Calu3 (cell line): ENCODE data around the gene ULK4. TPM values are rescaled to one million over a fixed set of nuclear protein-coding genes. Genes with fewer than 3 reads are reported as not detected.
"Not testable (repeated sequence)": the region's sequence is repeated elsewhere in the genome, so short reads cannot be mapped to it uniquely, and the experiment has no call there.

Experiments used
- BruUV-seq: library from RNA; stranded (reverse); fragments of 400-500 nt; replicated peaks from 2 replicates; lab custom pipeline; 2021; lab: Mats Ljungman, UMichigan
- CTCF ChIA-PET: fragments of 300-600 bp; sonication (Branson Sonifier 250); formaldehyde crosslinking; loops from one replicate; lab custom pipeline; 2022; ENCODE audit warnings: antibody characterized with exemption; lab: Charles Lee
- DNase-seq: peaks from one replicate; pipeline ENCODE4 v3.0.0; 2022
- H3K27ac Mint-ChIP-seq: one replicate; pipeline ENCODE4 v1.8.0; 2022; ENCODE audit warnings: mixed read lengths; ENCODE audit not compliant: unreplicated experiment
- H3K27me3 Mint-ChIP-seq: one replicate; pipeline ENCODE4 v1.8.0; 2022; ENCODE audit warnings: mixed read lengths; ENCODE audit not compliant: unreplicated experiment
- H3K36me3 Mint-ChIP-seq: one replicate; pipeline ENCODE4 v1.8.0; 2022; ENCODE audit warnings: mild to moderate bottlenecking, moderate library complexity, mixed read lengths; ENCODE audit not compliant: insufficient read depth, unreplicated experiment
- H3K4me1 Mint-ChIP-seq: one replicate; pipeline ENCODE4 v1.8.0; 2022; ENCODE audit warnings: mild to moderate bottlenecking, low read depth, mixed read lengths; ENCODE audit not compliant: unreplicated experiment
- H3K4me3 Mint-ChIP-seq: one replicate; pipeline ENCODE4 v1.8.0; 2022; ENCODE audit warnings: mild to moderate bottlenecking, low read depth, moderate library complexity, mixed read lengths; ENCODE audit not compliant: unreplicated experiment
- H3K9me3 Mint-ChIP-seq: one replicate; pipeline ENCODE4 v1.8.0; 2022; ENCODE audit warnings: low read depth, mixed read lengths; ENCODE audit not compliant: unreplicated experiment
- intact Hi-C: fragments of 100-400 bp; cut with micrococcal nuclease; formaldehyde crosslinking; loops from one replicate; pipeline ENCODE4 v1.10.0; 2022; ENCODE audit not compliant: unreplicated experiment
- total RNA-seq: library from RNA; stranded (reverse); gene quantifications from 2 replicates; pipeline ENCODE4 v1.2.3, GENCODE V29; 2022
- TF ChIP-seq, protein P1 (sequence below): fragments of 200-600 bp; IDR thresholded peaks from one replicate; pipeline ENCODE4 v1.8.0; 2022; ENCODE audit warnings: antibody characterized with exemption; ENCODE audit not compliant: unreplicated experiment

Gene ULK4
- total RNA-seq, 1 experiment from 2014 or later = 8.7 TPM

DNA sequence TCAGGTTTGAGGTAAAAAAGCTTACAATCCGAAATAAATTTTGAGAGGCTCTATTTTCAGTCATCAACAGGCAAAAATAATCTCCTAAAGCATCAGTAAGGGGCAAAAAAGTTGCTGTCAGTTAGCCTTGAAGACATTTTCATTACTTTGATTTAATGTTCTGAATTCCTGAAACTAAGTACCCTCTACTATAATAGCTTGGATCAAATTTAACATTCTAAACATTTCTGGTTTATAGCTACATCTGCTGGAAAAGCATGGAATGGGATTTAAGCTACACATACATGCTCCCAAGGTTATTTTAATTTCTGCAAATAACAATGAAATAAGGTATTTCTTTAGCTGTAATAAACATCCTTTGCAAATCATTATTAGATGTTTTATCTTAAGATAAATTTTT lies 245.4 kb downstream of the ULK4 start:
- DNase-seq = no peak
- H3K27ac Mint-ChIP-seq = no peak overlapping the region
- intact Hi-C loops = loop anchor here (5.0 kb wide), 1 partner anchor 1134 kb away; no protein-coding TSS in a partner anchor

DNA sequence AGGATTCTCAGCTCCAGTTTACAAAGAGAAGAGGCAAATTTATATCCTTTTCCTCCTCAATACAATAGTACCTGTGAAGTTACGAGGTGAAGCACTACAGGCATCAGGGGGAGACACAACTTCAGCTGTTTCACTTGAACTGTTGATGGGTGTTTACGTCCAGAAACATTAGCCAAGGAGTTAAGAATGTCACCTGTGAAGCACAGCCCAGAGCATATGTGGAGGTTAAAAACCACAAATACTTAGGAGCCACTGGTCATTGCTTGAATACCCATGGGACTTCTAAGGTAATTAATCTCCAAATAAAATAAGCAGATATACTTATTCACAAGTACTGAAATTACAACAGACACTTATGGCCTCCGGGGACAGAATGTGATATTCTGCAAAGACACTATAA lies 246.5 kb downstream of the ULK4 start:
- intact Hi-C loops = loop anchor here (5.0 kb wide), 1 partner anchor 1133 kb away; no protein-coding TSS in a partner anchor
- no peak overlapping the region for H3K27ac Mint-ChIP-seq

More for the DNA sequence above, 245.4 kb downstream of the ULK4 start:
- CTCF ChIA-PET = interaction anchor here (0.6 to 1.5 kb wide), 3 partner anchors 11 to 1136 kb away, joined by 3 to 4 read pairs (median 3); no protein-coding TSS in a partner anchor
- TF ChIP-seq, protein P1, sequence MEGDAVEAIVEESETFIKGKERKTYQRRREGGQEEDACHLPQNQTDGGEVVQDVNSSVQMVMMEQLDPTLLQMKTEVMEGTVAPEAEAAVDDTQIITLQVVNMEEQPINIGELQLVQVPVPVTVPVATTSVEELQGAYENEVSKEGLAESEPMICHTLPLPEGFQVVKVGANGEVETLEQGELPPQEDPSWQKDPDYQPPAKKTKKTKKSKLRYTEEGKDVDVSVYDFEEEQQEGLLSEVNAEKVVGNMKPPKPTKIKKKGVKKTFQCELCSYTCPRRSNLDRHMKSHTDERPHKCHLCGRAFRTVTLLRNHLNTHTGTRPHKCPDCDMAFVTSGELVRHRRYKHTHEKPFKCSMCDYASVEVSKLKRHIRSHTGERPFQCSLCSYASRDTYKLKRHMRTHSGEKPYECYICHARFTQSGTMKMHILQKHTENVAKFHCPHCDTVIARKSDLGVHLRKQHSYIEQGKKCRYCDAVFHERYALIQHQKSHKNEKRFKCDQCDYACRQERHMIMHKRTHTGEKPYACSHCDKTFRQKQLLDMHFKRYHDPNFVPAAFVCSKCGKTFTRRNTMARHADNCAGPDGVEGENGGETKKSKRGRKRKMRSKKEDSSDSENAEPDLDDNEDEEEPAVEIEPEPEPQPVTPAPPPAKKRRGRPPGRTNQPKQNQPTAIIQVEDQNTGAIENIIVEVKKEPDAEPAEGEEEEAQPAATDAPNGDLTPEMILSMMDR = no peak
- no peaks in the 10 kb centered on the region for H3K4me1 Mint-ChIP-seq
- H3K27me3 Mint-ChIP-seq = no peaks in the 10 kb centered on the region
- no TSS peak for BruUV-seq
- H3K9me3 Mint-ChIP-seq = no peaks in the 10 kb centered on the region
- no peaks in the 10 kb centered on the region for H3K36me3 Mint-ChIP-seq
- H3K4me3 Mint-ChIP-seq = no peak overlapping the region

DNA sequence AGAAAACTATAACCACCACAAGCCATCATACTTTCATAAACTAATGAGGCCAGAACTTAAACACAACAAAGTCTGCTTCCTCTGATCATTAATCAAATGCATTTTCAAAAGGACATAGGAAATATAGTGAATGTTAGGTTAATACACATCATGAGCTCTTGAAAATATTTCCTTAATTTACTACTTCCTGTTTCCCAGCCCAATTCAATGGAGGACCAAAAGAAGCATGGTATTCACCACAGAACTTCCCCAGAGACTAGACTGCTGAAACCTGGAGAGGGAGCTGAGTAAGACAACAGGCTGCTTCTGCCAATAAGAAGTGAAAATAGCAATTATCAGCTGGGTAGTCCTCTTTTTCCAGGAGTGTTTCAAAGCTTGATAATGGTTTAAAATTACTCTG lies 250.3 kb downstream of the ULK4 start:
- intact Hi-C loops = no loop called here
- no TSS peak for BruUV-seq
- Mint-ChIP-seq H3K27ac (no peak overlapping the region), H3K36me3 (no peaks in the 10 kb centered on the region), H3K27me3 (no peaks in the 10 kb centered on the region), H3K4me1 (peaks cover 8% of the 10 kb centered on the region), H3K4me3 (no peak overlapping the region), H3K9me3 (no peaks in the 10 kb centered on the region)
- no peak for DNase-seq
- CTCF ChIA-PET = interaction anchor here (1.2 kb wide), 1 partner anchor 8 kb away, joined by 3 read pairs; no protein-coding TSS in a partner anchor
- TF ChIP-seq, protein P1 = no peak

More for the DNA sequence above, 246.5 kb downstream of the ULK4 start:
- CTCF ChIA-PET = interaction anchor here (0.9 to 1.5 kb wide), 2 partner anchors 10 to 1135 kb away, joined by 3 to 4 read pairs; no protein-coding TSS in a partner anchor
- peaks cover 7% of the 10 kb centered on the region for H3K4me1 Mint-ChIP-seq
- DNase-seq = no peak
- H3K4me3 Mint-ChIP-seq = no peak overlapping the region
- no peaks in the 10 kb centered on the region for H3K36me3 Mint-ChIP-seq
- TF ChIP-seq, protein P1 = no peak
- H3K27me3 Mint-ChIP-seq = no peaks in the 10 kb centered on the region
- H3K9me3 Mint-ChIP-seq = no peaks in the 10 kb centered on the region
- BruUV-seq = no TSS peak

DNA sequence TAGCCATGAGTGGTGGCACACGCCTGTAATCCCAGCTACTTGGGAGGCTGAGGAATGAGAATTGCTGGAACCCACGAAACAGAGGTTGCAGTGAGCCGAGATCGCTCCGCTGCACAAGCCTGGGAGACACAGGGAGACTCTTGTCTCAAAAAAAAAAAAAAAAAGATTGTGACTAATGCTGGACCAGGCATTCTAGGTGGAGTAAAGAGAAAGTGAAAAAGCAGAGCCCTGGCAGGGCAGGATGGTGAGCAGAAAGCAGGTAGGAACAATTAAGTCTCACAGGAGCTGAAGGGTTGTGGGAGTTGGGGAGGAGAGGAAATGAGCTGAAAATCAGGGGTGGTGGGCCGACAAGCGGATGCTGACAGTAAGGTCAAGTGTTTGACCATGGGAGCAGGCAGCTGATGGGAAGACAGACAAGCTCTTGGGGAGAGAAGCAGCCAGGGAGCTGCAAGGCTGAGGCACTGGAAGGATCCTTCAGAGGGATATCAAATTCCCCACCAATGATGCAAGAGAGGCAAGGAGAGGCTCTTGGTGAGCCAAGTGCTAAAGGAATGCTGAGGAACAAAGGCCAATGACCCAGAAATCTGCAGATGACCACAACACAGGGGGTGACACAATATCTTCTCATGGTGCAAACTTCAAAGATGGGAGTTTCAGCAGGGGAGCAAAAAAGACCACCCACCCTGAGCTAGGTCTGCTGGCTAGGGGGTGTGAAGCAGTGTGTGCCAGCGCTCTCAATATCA lies 251.1 kb downstream of the ULK4 start:
- peaks cover 8% of the 10 kb centered on the region for H3K4me1 Mint-ChIP-seq
- no peak for DNase-seq
- intact Hi-C loops = no loop called here
- no peaks in the 10 kb centered on the region for H3K9me3 Mint-ChIP-seq
- CTCF ChIA-PET = no interaction called here
- H3K4me3 Mint-ChIP-seq = no peak overlapping the region
- no peaks in the 10 kb centered on the region for H3K27me3 Mint-ChIP-seq
- no TSS peak for BruUV-seq
- no peak overlapping the region for H3K27ac Mint-ChIP-seq
- no peaks in the 10 kb centered on the region for H3K36me3 Mint-ChIP-seq
- TF ChIP-seq, protein P1 = no peak

DNA sequence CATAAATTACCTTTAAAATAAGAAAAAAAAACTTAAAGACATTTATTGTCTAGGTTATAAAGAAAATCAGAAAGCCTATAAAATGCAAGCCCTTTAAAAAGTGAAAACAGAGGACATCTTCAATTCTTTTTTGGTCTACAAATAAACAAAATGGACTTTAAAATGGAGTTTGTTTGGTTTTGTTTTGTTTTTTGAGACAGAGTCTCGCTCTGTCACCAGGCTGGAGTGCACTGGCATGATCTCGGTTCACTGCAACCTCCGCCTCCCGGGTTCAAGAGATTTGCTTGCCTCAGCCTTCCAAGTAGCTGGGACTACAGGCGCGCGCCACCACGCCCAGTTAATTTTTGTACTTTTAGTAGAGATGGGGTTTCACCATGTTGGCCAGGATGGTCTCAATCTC lies 252.7 kb downstream of the ULK4 start:
- H3K27ac Mint-ChIP-seq, H3K4me3 Mint-ChIP-seq, H3K36me3 Mint-ChIP-seq, H3K27me3 Mint-ChIP-seq, intact Hi-C loops, H3K9me3 Mint-ChIP-seq, H3K4me1 Mint-ChIP-seq, DNase-seq, CTCF ChIA-PET, BruUV-seq: not testable (repeated sequence)
